IMR-90 (cell line): ENCODE results near the gene SAPCD1. TPM values are rescaled to one million over a fixed set of nuclear protein-coding genes. Genes with fewer than 3 reads are reported as not detected.

Experiments
- ATAC-seq: fragments of 200-7000 bp; cut with Tn5 transposase; 2 replicates; pipeline ENCODE4 v1.9.1; 2020; ENCODE audit warnings: low read depth, mild to moderate bottlenecking, moderate library complexity
- Bru-seq: library from RNA; stranded (reverse); fragments of 400-500 nt; gene quantifications from one replicate; lab custom pipeline; 2021; lab: Mats Ljungman, UMichigan
- BruChase-seq, 2 experiments: library from RNA; stranded (reverse); fragments of 400-500 nt; gene quantifications; one replicate each; lab custom pipeline; 2021; lab: Mats Ljungman, UMichigan
- BruUV-seq: library from RNA; stranded (reverse); fragments of 400-500 nt; replicated peaks from 2 replicates; lab custom pipeline; 2021; lab: Mats Ljungman, UMichigan
- CTCF ChIA-PET: fragments of 300-600 bp; formaldehyde crosslinking; extraction: SDS; loops from one replicate; lab custom pipeline; 2021; ENCODE audit warnings: antibody characterized with exemption; lab: Yijun Ruan, JAX
- POLR2A ChIA-PET: fragments of 300-600 bp; sonication (Branson Sonifier 250); formaldehyde crosslinking; loops from one replicate; lab custom pipeline; 2022; ENCODE audit warnings: antibody characterized with exemption; ENCODE audit not compliant: unreplicated experiment; lab: Charles Lee
- DNase-seq: peaks from one replicate; pipeline ENCODE4 v3.0.0; 2013
- H2AFZ ChIP-seq: replicated peaks from 2 replicates; pipeline ENCODE3; 2013; ENCODE audit warnings: low read length, mild to moderate bottlenecking; ENCODE audit not compliant: poor library complexity
- H2AK5ac ChIP-seq: 2 replicates; pipeline ENCODE4 v1.6.1; 2013; ENCODE audit warnings: low read depth, low read length, inconsistent platforms
- H2AK9ac ChIP-seq: replicated peaks from 2 replicates; pipeline ENCODE3; 2013; ENCODE audit warnings: mild to moderate bottlenecking, low read depth, low read length, moderate library complexity; ENCODE audit not compliant: poor library complexity
- H2BK120ac ChIP-seq: 2 replicates; pipeline ENCODE4 v1.6.1; 2013; ENCODE audit warnings: low read depth, low read length, inconsistent platforms
- H2BK15ac ChIP-seq: 3 replicates; pipeline ENCODE4 v1.6.1; 2013; ENCODE audit warnings: low read depth, low read length, inconsistent platforms
- H2BK20ac ChIP-seq: 2 replicates; pipeline ENCODE4 v1.6.1; 2013; ENCODE audit warnings: low read depth, mild to moderate bottlenecking, inconsistent platforms, low read length, moderate library complexity
- H2BK5ac ChIP-seq: 2 replicates; pipeline ENCODE4 v1.6.1; 2013; ENCODE audit warnings: mild to moderate bottlenecking, low read depth, low read length, inconsistent platforms; ENCODE audit not compliant: poor library complexity, severe bottlenecking
- H3K14ac ChIP-seq: replicated peaks from 2 replicates; pipeline ENCODE4 v1.6.1; 2013; ENCODE audit warnings: low read depth, low read length, inconsistent platforms
- H3K18ac ChIP-seq: 2 replicates; pipeline ENCODE4 v1.6.1; 2013; ENCODE audit warnings: low read depth, low read length, control low read depth
- H3K23ac ChIP-seq: 2 replicates; pipeline ENCODE4 v1.6.1; 2013; ENCODE audit warnings: low read depth, low read length, inconsistent platforms
- H3K27ac ChIP-seq: 2 replicates; pipeline ENCODE4 v1.5.1; 2013; ENCODE audit warnings: mild to moderate bottlenecking, control low read depth, low read length; ENCODE audit not compliant: insufficient read depth
- H3K27me3 ChIP-seq: 2 replicates; pipeline ENCODE4 v1.6.1; 2013; ENCODE audit warnings: low read length; ENCODE audit not compliant: control insufficient read depth, insufficient read depth
- H3K36me3 ChIP-seq: 2 replicates; pipeline ENCODE4 v1.6.1; 2013; ENCODE audit warnings: low read length, mixed read lengths; ENCODE audit not compliant: control insufficient read depth, insufficient read depth
- H3K4ac ChIP-seq: 2 replicates; pipeline ENCODE4 v1.6.1; 2013; ENCODE audit warnings: low read depth, low read length, inconsistent platforms
- H3K4me1 ChIP-seq: 2 replicates; pipeline ENCODE4 v1.6.1; 2013; ENCODE audit warnings: low read length, mixed read lengths; ENCODE audit not compliant: control insufficient read depth, insufficient read depth
- H3K4me2 ChIP-seq: 2 replicates; pipeline ENCODE4 v1.6.1; 2013; ENCODE audit warnings: low read depth, mild to moderate bottlenecking, control low read depth, low read length, moderate library complexity
- H3K4me3 ChIP-seq: 2 replicates; pipeline ENCODE4 v1.5.1; 2013; ENCODE audit warnings: low read depth, mild to moderate bottlenecking, control low read depth, low read length, moderate library complexity; ENCODE audit not compliant: insufficient read depth
- H3K56ac ChIP-seq: 2 replicates; pipeline ENCODE4 v1.6.1; 2013; ENCODE audit warnings: low read length, inconsistent platforms; ENCODE audit not compliant: insufficient read depth; ENCODE audit errors: extremely low read depth
- H3K79me1 ChIP-seq, 2 experiments: 2 replicates each; pipeline ENCODE4 v1.6.1; 2013; ENCODE audit warnings: low read length in 2 of 2, inconsistent platforms in 1 of 2, low read depth in 1 of 2
- H3K9ac ChIP-seq: 2 replicates; pipeline ENCODE4 v1.6.1; 2013; ENCODE audit warnings: low read depth, low read length, control low read depth
- H3K9me1 ChIP-seq: 2 replicates; pipeline ENCODE4 v1.6.1; 2013; ENCODE audit warnings: low read length, inconsistent platforms; ENCODE audit not compliant: insufficient read depth
- H3K9me3 ChIP-seq: 2 replicates; pipeline ENCODE4 v1.6.1; 2013; ENCODE audit warnings: low read length; ENCODE audit not compliant: control insufficient read depth, insufficient read depth
- H4K20me1 ChIP-seq: 2 replicates; pipeline ENCODE4 v1.6.1; 2013; ENCODE audit warnings: low read length, inconsistent platforms; ENCODE audit not compliant: insufficient read depth
- H4K5ac ChIP-seq: 2 replicates; pipeline ENCODE4 v1.6.1; 2013; ENCODE audit warnings: mild to moderate bottlenecking, low read depth, low read length, control low read depth
- H4K8ac ChIP-seq, 2 experiments: 2 replicates each; pipeline ENCODE4 v1.6.1; 2013; ENCODE audit warnings: low read depth in 2 of 2, low read length in 2 of 2, control low read depth in 1 of 2, inconsistent platforms in 1 of 2
- H4K91ac ChIP-seq: 2 replicates; pipeline ENCODE4 v1.6.1; 2013; ENCODE audit warnings: low read depth, low read length, inconsistent platforms; ENCODE audit not compliant: insufficient read depth
- NFE2L2 ChIP-seq: fragments of 150-350 bp; IDR thresholded peaks from 2 replicates; pipeline ENCODE4 v1.6.1; 2016; ENCODE audit warnings: low read depth, mild to moderate bottlenecking, low read length
- WGBS, 2 experiments: methylation state at CpG; one replicate each; pipeline versions ENCODE4 v1.1.5 to v1.1.7; 2013; ENCODE audit warnings: missing lambda C conversion rate in 2 of 2; ENCODE audit not compliant: insufficient read length in 1 of 2; ENCODE audit errors: extremely low coverage in 2 of 2; 5-methylcytosine and 5-hydroxymethylcytosine counted together
- dilution Hi-C: fragments of 300-500 bp; cut with HindIII; formaldehyde crosslinking; loops from one replicate; pipeline ENCODE4 v1.14.3; 2018; ENCODE audit warnings: low sequenced_read_pairs; ENCODE audit not compliant: unreplicated experiment
- in situ Hi-C: fragments of 300-500 bp; cut with MboI; formaldehyde crosslinking; loops from 3 replicates; pipeline ENCODE4 v1.14.3; 2019; ENCODE audit warnings: low sequenced_read_pairs, inconsistent platforms, mixed read lengths
- intact Hi-C: fragments of 100-400 bp; cut with micrococcal nuclease; formaldehyde crosslinking; loops from 2 replicates; pipeline ENCODE4 v1.10.0; 2022
- long read RNA-seq: library from polyadenylated mRNA; unstranded; transcript quantifications from one replicate; pipeline ENCODE4 v2.0.0, GENCODE V29; 2021; ENCODE audit not compliant: unreplicated experiment
- polyA plus RNA-seq, 3 experiments: library from polyadenylated mRNA; depleted of rRNA; stranded (reverse); fragments of >200 nt; gene quantifications; 2 replicates each; pipeline ENCODE4 v1.2.3, GENCODE V29; 2012; ENCODE audit warnings: low replicate concordance in 1 of 3
- total RNA-seq: library from RNA; depleted of rRNA; stranded (reverse); fragments of >200 nt; gene quantifications from 2 replicates; pipeline ENCODE4 v1.2.3, GENCODE V29; 2012; rRNA removed

The SAPCD1 gene
- total RNA-seq: not detected in 2 replicates
- 2.2 and 2.3 TPM in 2 replicates for polyA plus RNA-seq (2012; rRNA removed)
- polyA plus RNA-seq (2012; cell fraction: cytosol; rRNA removed): 0.27 and 1.1 TPM in 2 replicates
- 24.2 and 40.1 TPM in 2 replicates for polyA plus RNA-seq (2012; cell fraction: nucleus; rRNA removed; ENCODE audit: low replicate concordance)
- Bru-seq, nascent RNA: not detected
- BruChase-seq, experiment 1, labeled RNA remaining after a 6-hour chase: percentile 42 among the genes with signal in this experiment
- not detected for BruChase-seq, experiment 2, labeled RNA remaining after a 2-hour chase
- long read RNA-seq, partial matches to known transcripts: 0 of 1 reads
- long read RNA-seq, other reads (novel, unspliced or antisense): 1 of 1 reads

DNA sequence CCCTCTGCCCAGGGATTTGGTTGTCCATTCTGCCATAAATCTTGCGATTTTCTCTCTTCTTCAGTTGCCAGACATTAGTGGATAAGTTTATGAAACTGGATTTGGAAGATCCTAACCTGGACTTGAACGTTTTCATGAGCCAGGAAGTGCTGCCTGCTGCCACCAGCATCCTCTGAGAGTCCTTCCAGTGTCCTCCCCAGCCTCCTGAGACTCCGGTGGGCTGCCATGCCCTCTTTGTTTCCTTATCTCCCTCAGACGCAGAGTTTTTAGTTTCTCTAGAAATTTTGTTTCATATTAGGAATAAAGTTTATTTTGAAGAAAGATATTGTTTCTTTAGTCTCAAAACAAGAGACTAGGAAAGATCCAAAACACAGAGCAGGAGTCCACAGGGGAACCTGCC is at the start of gene SAPCD1:
SAPCD1 (plus strand) TSS at position 301 of the 400 bp plus-strand sequence. CDS start 399 bp downstream, outside the sequence.
- H2BK5ac ChIP-seq: peak within 1 kb of the TSS; percentile 5
- H4K20me1 ChIP-seq: no peaks in the 10 kb centered on the region
- peaks cover 4% of the 10 kb centered on the region for H3K4me1 ChIP-seq
- peak within 1 kb of the TSS in 1 of 2 experiments; percentile 39; a peak in 1 of 4 replicates for H4K8ac ChIP-seq
- in situ Hi-C loops: no loop called here
- peak within 1 kb of the TSS; percentile 71 for H2AK9ac ChIP-seq
- no peak within 1 kb of the TSS for H3K9ac ChIP-seq
- peaks cover 7% of the 10 kb centered on the region; the same call in 1 of the 2 replicates for H3K36me3 ChIP-seq
- H3K79me1 ChIP-seq: no peaks in the 10 kb centered on the region
- no peaks in the 10 kb centered on the region for H3K9me3 ChIP-seq
- ChIA-PET CTCF (no interaction called here), POLR2A (no interaction called here)
- no peak within 1 kb of the TSS for H2BK20ac ChIP-seq
- H3K4me2 ChIP-seq: no peak within 1 kb of the TSS
- no peak within 1 kb of the TSS for H3K23ac ChIP-seq
- TF ChIP-seq NFE2L2: no peak
- ATAC-seq (no peak), DNase-seq (no peak)
- peak within 1 kb of the TSS; percentile 65; the same call in 1 of the 2 replicates for H2AK5ac ChIP-seq
- intact Hi-C loops: no loop called here
- no peak within 1 kb of the TSS for H3K18ac ChIP-seq
- no peak within 1 kb of the TSS for H3K27ac ChIP-seq
- no peak within 1 kb of the TSS; the same call in 1 of the 2 replicates for H4K91ac ChIP-seq
- 0 out of 2 replicates have a peak within 1 kb of the TSS, but pooled peaks have one; percentile 14 for H2BK120ac ChIP-seq
- H4K5ac ChIP-seq: no peak within 1 kb of the TSS
- no peaks in the 10 kb centered on the region for H3K27me3 ChIP-seq
- no peak within 1 kb of the TSS; the same call in 1 of the 2 replicates for H3K56ac ChIP-seq
- peak within 1 kb of the TSS; percentile 74 for H3K14ac ChIP-seq
- peak within 1 kb of the TSS; percentile 64 for H2AFZ ChIP-seq
- no peak within 1 kb of the TSS for H2BK15ac ChIP-seq
- WGBS, 2 experiments: no CpG with 5 or more reads among the region's 4 CpGs
- H3K9me1 ChIP-seq: peaks cover 15% of the 10 kb centered on the region
- dilution Hi-C loops: no loop called here
- no TSS peak for BruUV-seq
- H3K4me3 ChIP-seq: no peak within 1 kb of the TSS
- H3K4ac ChIP-seq: peak within 1 kb of the TSS; percentile 66
